Gastroesophageal sphincter (tissue), 4 donors: ENCODE data around the gene CCDC187. TPM values are rescaled to one million over a fixed set of nuclear protein-coding genes. Genes with fewer than 3 reads are reported as not detected.

Experiments
- ATAC-seq: fragments of 150-250 bp; one replicate; pipeline ENCODE4 v1.9.1; 2016; ENCODE audit warnings: mild to moderate bottlenecking, moderate library complexity
- H3K27ac ChIP-seq, 4 donors: fragments of 200-600 bp; sonication (generic) in 3 of 4; 1 replicate in 3 of 4; 2 replicates in 1 of 4; pipeline ENCODE4 v1.5.1; 2016 to 2019
- H3K27me3 ChIP-seq: fragments of 200-600 bp; sonication (generic); one replicate; pipeline ENCODE4 v1.5.1; 2019
- H3K36me3 ChIP-seq, 2 donors: fragments of 200-600 bp; sonication (generic); one replicate each; pipeline ENCODE4 v1.5.1; 2019; ENCODE audit warnings: control low read depth in 1 of 2
- H3K4me1 ChIP-seq, 3 donors: fragments of 200-600 bp; sonication (generic); 1 replicate in 2 of 3; 2 replicates in 1 of 3; pipeline ENCODE4 v1.5.1; 2016 to 2019; ENCODE audit warnings: control low read depth in 2 of 3
- H3K4me3 ChIP-seq, 2 donors: fragments of 200-600 bp; sonication (generic); one replicate each; pipeline ENCODE4 v1.5.1; 2019; ENCODE audit warnings: mild to moderate bottlenecking in 1 of 2, moderate library complexity in 1 of 2
- H3K9me3 ChIP-seq, 3 donors: fragments of 200-600 bp; sonication (generic); one replicate each; pipeline ENCODE4 v1.5.1; 2017 to 2019; ENCODE audit warnings: control low read depth in 2 of 3
- CTCF ChIP-seq, 4 experiments: fragments of 200-600 bp in 2 of 4; fragments of 450-650 bp in 2 of 4; sonication (generic) in 1 of 4; IDR thresholded peaks; one replicate each; pipeline ENCODE4 v1.5.1; 2017 to 2019; ENCODE audit warnings: antibody characterized with exemption in 4 of 4, mild to moderate bottlenecking in 2 of 4, moderate library complexity in 2 of 4
- EP300 ChIP-seq: sonication (generic); formaldehyde crosslinking; IDR thresholded peaks from one replicate; pipeline ENCODE4 v1.6.1; 2017; ENCODE audit warnings: antibody characterized with exemption, mild to moderate bottlenecking
- POLR2A ChIP-seq, 2 donors: fragments of 450-650 bp; IDR thresholded peaks; one replicate each; pipeline ENCODE4 v1.6.1; 2017; ENCODE audit warnings: antibody characterized with exemption in 2 of 2, mild to moderate bottlenecking in 2 of 2, moderate library complexity in 1 of 2
- POLR2AphosphoS5 ChIP-seq: sonication (generic); formaldehyde crosslinking; IDR thresholded peaks from one replicate; pipeline ENCODE4 v1.6.1; 2017; ENCODE audit warnings: antibody characterized with exemption
- WGBS, 2 donors: methylation state at CpG; one replicate each; pipeline ENCODE4 v1.1.5; 2018; ENCODE audit warnings: low coverage in 1 of 2; 5-methylcytosine and 5-hydroxymethylcytosine counted together
- total RNA-seq, 4 donors: library from RNA; depleted of rRNA; stranded (reverse); fragments of >200 nt; gene quantifications; one replicate each; pipeline ENCODE4 v1.1.0, GENCODE V29; 2016

The CCDC187 gene
- total RNA-seq, 4 donors from 2014 or later, result not detected

- Histone ChIP-seq H3K27me3 (no peaks in the 10 kb centered on the region), H3K36me3 (peaks cover 0 to 68% of the 10 kb centered on the region in 2 donors), H3K4me1 (no peaks in the 10 kb centered on the region), H3K4me3 (no peak overlapping the region), H3K9me3 (no peaks in the 10 kb centered on the region), H3K27ac (no peak overlapping the region)
- 75 to 83% methylated on average over 7 to 13 of the region's 19 CpGs for WGBS, 2 donors
- no peak for ATAC-seq
- TF ChIP-seq POLR2A (IDR thresholded peaks at IDR 0.05) (no peak), EP300 (no peak), CTCF (IDR thresholded peaks at IDR 0.05) (no peak), POLR2AphosphoS5 (no peak)
Observed at GRCh38 chr9:136225366-136225747, 78.5 kb downstream of the CCDC187 start.

- 94 to 100% methylated on average over 4 to 11 of the region's 30 CpGs for WGBS, 2 donors
- ATAC-seq, result no peak
- TF ChIP-seq POLR2AphosphoS5 (no peak), EP300 (no peak), CTCF (IDR thresholded peaks at IDR 0.05) (no peak), POLR2A (IDR thresholded peaks at IDR 0.05) (no peak)
- no peaks in the 10 kb centered on the region for H3K4me1 ChIP-seq
- H3K36me3 ChIP-seq, result peaks cover 0 to 79% of the 10 kb centered on the region in 2 donors
- H3K27me3 ChIP-seq, result no peaks in the 10 kb centered on the region
- H3K4me3 ChIP-seq, result no peak overlapping the region
- H3K9me3 ChIP-seq, result no peaks in the 10 kb centered on the region
- no peak overlapping the region for H3K27ac ChIP-seq
Observed at GRCh38 chr9:136223871-136224640, 79.8 kb downstream of the CCDC187 start.

- Histone ChIP-seq H3K9me3 (no peaks in the 10 kb centered on the region), H3K27me3 (no peaks in the 10 kb centered on the region), H3K4me3 (no peak overlapping the region), H3K27ac (no peak overlapping the region), H3K4me1 (no peaks in the 10 kb centered on the region), H3K36me3 (peaks cover 0 to 90% of the 10 kb centered on the region in 2 donors)
- 82 to 95% methylated on average over 6 to 11 of the region's 13 CpGs for WGBS, 2 donors
- no peak for ATAC-seq
- TF ChIP-seq POLR2AphosphoS5 (no peak), EP300 (no peak), POLR2A (IDR thresholded peaks at IDR 0.05) (no peak), CTCF (IDR thresholded peaks at IDR 0.05) (no peak)
Observed at GRCh38 chr9:136222906-136223285, 81.0 kb downstream of the CCDC187 start.

GRCh38 chr9:136222166-136222905 lies 81.6 kb downstream of the CCDC187 start:
- WGBS, 2 donors, result 96 to 100% methylated on average over 6 to 21 of the region's 38 CpGs
- no peak for ATAC-seq
- no peaks in the 10 kb centered on the region for H3K9me3 ChIP-seq
- H3K4me3 ChIP-seq, result no peak overlapping the region
- H3K4me1 ChIP-seq, result no peaks in the 10 kb centered on the region
- H3K27me3 ChIP-seq, result no peaks in the 10 kb centered on the region
- peaks cover 0 to 96% of the 10 kb centered on the region in 2 donors for H3K36me3 ChIP-seq
- TF ChIP-seq CTCF (IDR thresholded peaks at IDR 0.05) (no peak), POLR2A (IDR thresholded peaks at IDR 0.05) (no peak), EP300 (no peak), POLR2AphosphoS5 (no peak)
- H3K27ac ChIP-seq, result no peak overlapping the region
